NCI-H510A treated with DMSO at 0.1 percent for 48 hours (cell line): ENCODE data around the gene ADAMTSL4.

Experiments
- DNase-seq: peaks from one replicate; lab custom pipeline; 2025; lab: John Stamatoyannopoulos, UW

The ADAMTSL4 gene

GRCh38 chr1:150535511-150536287, 13.5 kb upstream of the ADAMTSL4 start:
- DNase-seq = no peak

DNA sequence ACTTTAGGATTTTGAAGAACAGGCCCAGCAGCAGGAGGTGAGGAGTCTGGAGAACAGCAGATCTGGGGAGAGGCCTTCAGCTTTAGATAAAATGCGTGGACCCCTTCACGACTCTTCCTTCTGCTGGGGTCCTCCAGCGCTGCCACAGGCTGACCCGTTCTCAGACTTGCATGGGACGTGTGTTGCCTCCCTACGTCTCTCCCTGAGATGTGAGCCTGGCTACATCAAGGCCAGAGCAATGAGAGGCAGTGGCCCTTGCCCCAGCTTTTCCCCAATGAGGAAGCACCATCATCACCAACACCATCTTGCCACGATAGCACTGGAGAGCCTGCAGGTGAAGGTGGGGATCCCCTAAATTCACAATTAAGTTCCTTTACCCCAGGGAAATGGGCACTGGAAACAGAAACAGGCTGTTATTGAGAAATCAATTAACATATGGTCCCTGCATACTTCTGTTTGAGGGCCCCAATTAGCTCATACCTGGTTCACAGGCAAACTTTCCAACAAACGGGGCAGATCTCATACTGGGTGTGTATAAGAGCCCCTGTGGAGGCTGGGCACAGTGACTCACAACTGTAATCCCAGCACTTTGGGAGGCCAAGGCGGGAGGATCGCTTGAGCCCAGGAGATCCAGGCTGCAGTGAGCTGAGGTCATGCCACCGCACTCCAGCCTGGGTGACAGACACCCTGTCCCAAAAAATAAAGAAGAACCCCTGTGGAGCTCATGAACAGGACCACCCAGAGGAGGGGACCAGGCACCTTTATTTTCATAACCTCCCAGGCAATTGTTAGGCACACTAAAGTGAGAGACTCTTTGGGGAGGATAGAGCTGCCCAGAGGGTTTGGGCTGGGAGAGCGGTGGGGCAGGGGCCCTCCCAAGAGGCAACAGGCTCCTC, 12.1 kb upstream of the ADAMTSL4 start:
- no peak for DNase-seq

GRCh38 chr1:150537732-150538684, 11.2 kb upstream of the ADAMTSL4 start:
- DNase-seq = no peak

DNA sequence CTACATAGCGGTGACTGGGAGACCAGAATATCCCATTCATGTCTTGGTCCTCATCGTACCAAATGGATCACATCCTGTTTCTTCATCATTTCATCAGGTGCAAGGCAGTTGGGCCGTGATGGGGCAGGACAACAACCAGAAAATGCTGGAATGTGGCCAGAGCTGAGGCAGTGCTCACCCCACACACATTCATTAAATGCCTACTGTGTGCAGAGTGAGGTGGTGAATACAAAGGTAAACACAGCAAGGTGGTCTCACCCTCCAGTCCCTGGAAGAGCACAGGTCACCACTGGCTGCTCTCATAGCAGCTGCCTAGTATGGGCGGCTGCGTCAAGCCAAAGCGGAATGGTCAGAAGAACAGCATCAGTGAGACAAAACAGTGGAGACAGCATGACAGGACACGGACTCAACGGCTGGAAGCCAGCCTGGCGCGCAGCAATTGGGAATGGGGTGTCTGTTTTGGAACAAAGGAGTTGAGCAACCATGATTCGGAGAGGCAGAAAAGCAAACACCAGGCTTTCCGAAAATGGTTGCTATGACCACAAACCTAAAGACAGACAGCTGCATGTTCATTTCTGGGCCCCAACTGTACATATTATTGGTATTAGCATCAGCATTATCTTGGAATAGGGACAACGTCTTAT, 5.6 kb upstream of the ADAMTSL4 start:
- no peak for DNase-seq

DNA sequence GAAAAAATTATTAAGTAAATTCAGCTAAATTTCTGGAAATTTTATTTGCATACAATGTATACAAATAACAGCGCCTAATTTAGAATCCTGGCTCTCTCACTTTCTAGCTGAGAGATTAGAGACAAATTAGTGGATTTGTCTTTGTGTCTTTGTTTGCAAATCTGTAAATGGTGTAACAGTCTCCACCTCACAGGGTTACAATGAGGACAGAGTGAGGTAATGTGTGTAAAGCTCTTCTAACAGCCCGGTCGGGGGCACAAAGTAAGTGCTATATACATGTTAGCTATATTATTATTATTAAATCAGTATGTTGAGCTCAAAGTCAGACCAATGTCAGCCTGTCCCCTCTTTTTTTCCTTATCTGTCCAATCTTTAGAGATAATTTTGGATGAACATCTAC, 5.0 kb upstream of the ADAMTSL4 start:
- no peak for DNase-seq

DNA sequence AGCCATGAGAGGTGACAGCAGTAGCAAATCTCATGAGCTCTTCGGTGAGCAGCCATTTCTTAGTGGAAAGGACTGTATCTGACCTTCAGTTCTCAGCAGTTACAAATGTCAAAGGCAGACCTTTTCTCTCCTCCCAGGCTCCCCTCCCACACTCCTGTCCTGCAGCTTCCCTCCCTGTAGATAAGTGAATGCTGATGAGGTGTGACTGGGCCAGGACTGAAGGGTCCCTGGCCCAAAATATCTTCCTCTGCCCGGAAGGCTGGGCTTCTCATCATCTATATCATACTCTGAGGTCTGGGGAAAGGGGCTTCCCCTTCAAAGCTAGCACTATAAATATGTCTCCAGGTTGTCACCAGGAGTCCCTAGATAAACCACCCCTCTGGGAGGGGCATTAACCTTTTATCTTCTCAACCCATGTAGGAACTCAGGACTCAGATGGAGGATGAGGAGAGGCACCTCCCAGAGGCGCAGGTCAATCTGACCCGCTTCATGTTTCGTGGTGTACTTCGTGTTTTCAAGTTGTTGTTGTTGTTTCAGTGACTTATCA, 3.6 kb upstream of the ADAMTSL4 start:
- no peak for DNase-seq

- no peak for DNase-seq
Observed at GRCh38 chr1:150546294-150546937, 2.8 kb upstream of the ADAMTSL4 start.

DNA sequence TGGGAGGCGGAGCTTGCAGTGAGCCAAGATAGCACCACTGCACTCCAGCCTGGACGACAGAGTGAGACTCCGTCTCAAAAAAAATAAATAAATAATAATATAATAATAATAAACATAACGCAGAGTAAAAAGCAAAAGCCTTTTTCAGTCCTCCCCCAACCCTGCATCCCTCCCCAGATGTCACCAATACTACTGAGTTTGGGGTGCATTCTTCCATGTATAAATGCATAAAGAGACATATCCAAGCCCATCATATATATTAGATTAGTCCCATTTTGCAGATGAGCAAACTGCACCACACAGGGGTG, 930 bp upstream of the ADAMTSL4 start:
- no peak for DNase-seq

DNA sequence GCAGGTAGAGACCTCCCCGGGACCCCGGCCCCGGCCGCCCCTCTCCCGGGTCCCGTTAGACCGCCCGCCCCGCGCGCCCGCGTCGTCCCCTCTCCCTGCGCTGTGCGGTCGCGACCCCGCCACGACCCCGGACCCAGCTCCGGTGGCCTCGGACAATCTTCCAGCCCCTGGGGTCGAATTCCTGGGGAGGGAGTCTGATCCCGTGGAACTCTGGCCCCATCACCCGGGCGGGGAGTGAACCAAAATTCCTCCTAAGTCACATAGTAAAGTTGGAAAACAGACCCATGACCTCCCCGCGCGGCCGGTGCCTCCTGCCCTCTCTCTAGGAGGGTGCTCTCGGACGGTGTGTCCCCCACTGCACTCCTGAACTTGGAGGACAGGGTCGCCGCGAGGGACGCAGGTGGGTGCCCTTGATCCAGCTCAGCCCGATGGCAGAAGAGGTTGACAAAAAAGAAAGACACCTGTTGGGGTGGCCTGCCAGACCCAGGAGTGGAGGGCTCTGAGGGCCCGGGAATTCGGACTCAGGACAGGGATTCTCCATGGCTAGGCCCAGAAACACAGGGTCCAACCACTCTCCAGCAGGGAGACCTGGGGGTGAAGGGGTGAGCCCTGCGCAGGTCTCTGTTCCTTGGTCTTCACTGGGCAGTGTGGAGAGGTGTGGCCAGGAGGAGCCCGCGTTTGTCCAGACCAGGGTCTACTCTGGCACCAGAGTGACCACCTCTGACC, 451 bp downstream of the ADAMTSL4 start:
- DNase-seq = no peak

DNA sequence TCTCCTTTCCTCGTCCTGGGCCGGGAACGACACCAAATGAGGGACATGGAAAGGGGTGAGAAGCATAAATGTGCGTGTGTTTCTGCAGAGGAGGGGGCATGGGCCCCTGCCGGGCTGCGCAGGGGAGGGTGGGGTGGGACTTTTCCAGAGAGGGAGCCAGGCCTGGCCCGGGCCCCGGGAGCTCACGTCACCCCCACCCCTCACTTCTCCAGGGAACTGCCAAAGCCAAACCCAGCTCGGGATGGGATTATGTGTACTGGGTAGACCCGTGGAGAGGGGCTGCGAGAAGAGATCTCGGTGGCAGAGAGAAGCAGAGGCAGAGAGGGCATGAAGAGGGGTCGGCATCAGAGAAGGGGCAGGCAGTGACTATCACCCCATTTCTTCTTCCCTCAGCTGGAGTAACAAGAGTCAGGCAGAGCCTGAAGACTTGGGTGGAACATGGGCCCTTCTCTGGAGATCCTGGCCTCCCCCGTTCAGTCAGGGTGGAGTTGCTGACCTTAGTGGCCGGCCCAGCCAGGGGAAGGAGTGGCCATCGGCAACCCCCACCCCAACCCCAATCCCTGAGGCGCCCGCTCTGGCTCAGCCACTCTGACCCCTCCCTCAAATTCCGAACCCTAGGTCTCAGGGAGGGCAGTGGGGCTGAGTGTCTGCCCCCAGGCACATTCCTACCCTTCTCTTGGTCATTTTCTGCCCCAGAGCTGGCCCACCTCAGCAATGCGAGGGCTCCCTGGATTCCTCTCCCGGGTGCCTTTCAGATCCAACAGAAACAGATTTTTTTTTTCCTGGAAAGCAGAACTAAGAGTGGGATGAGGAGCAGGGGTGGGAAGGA, 1.2 kb downstream of the ADAMTSL4 start:
- no peak for DNase-seq

DNA sequence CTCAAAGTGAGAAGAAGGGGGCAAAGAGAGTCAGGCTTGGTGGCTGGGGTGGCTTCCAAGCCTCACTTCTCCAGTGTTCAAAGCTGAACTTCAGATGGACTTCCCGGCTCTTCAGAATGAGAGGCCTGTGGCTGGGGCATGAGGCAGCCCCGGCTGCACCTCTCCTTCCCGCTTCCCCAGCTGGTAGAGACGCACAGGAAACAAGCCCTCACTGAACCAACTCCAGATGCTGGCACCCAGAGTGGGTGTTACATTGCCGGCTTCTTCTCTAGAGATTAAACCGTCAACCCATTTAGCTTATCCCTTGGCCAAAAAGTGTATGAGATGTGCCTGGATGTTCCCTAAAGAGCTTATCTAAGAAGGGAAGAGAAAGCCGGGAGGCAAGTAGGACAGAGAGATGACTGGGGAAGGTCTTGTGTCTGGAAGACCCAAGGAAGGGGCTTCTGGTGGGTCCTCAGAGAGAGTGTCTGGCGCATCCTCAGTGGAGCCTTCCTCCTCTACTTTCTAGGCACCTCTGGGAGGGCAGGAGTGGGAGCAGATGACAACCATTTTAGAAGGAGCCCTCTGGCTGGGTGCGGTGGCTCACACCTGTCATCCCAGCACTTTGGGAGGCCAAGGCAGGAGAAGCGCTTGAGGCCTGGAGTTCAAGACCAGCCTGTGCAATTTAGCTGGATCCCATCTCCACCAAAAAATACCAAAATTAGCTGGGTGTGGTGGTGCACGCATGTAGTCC, 2.0 kb downstream of the ADAMTSL4 start:
- no peak for DNase-seq

DNA sequence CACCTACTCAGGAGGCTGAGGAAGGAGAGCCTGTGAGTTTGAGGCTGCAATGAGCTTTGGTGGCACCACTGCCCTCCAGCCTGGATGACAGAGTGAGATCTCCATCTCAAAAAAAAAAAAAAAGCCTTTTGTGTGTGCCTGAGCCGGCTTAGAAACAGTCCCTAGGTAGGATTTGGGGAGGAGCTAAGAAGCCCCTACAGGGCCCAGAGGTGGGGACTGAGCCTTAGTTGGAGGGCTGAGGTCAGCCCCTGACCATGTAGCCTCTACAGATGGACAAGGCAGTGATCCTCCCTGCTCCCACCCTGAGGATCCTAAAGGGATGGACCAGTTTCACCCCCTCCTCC, 2.5 kb downstream of the ADAMTSL4 start:
- no peak for DNase-seq

DNA sequence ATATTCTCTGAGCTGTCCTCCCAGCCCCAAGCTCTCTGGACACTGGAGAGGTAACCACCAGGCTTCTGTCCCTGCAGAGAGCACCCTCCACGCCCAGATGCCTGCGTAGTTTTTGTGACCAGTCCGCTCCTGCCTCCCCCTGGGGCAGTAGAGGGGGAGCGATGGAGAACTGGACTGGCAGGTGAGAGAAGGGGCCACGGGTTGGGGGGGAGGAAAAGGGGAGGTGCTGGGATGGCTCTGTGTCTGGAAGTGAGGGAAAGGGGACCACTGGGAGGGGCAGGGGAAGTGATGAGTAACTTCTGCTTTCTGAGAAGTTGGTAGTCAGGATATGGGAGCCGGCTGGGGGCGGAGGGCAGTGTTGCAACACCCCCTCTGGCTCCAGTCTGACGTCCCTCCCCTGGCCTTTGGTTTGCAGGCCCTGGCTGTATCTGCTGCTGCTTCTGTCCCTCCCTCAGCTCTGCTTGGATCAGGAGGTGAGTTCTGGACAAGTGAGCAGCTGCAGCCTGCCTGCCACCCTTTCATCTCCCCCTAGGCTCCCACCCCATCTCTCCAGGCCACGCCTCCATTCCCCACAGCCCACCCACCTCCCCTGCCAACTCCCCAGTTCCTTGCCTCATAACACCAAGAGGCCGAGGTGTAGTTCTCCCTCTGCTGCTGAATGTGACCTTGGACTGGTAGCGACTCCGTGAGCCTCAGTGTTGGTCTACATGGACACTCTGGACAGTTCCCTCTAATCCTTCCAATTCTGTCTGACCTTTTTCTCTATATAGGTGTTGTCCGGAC, 3.1 kb downstream of the ADAMTSL4 start:
- no peak for DNase-seq

DNA sequence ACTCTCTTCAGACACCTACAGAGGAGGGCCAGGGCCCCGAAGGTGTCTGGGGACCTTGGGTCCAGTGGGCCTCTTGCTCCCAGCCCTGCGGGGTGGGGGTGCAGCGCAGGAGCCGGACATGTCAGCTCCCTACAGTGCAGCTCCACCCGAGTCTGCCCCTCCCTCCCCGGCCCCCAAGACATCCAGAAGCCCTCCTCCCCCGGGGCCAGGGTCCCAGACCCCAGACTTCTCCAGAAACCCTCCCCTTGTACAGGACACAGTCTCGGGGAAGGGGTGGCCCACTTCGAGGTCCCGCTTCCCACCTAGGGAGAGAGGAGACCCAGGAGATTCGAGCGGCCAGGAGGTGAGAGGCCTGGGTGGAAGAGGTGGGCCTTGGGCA, 3.7 kb downstream of the ADAMTSL4 start:
- no peak for DNase-seq

GRCh38 chr1:150553392-150554085, 4.3 kb downstream of the ADAMTSL4 start:
- no peak for DNase-seq

DNA sequence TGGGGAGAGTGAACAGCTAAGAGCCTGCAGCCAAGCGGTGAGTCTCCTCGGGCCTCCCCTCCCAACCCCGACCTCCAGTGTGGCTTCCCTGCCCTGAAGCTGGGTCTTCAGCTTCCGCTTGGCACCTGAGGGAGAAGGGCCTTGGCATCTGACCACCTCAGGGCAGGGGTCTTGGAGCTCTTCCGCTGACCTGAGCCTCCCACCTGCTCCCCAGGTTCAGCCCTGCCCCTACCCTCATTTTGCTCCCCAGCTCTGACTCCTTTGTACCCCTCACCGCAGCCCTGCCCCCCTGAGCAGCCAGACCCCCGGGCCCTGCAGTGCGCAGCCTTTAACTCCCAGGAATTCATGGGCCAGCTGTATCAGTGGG, 4.9 kb downstream of the ADAMTSL4 start:
- no peak for DNase-seq

DNA sequence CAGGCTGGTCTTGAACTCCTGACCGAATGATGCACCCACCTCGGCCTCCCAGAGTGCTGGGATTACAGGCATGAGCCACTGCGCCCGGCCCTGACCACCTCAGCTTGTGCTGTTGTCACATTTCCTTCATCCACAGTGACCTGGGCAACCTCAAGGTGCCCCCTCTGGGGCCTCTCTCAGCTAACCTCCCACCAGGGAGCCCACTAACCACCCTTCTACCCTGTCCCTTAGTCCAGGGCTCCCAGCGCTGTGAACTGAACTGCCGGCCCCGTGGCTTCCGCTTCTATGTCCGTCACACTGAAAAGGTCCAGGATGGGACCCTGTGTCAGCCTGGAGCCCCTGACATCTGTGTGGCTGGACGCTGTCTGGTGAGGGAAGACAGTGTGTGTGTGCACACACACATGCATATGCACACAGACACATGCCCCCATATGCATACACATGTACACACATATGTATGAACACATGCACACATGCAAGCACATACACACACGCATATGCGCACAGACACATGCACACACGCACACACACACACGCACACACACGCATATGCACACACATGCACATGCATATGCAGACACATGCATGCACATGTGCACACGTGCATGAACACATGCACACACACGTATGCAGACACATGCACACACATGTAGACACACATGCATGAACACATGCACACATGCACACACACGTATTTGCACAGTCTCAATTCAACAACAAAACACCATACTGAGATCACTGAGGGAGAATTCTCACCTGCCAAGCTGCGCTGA, 6.2 kb downstream of the ADAMTSL4 start:
- no peak for DNase-seq
